Amygdala (tissue), 56 donors: ENCODE measurements around the gene FBXL17.

Experiments used
- DNase-seq, 56 donors: peaks; one replicate each; lab custom pipeline; 2025; lab: John Stamatoyannopoulos, UW

The FBXL17 gene

DNA sequence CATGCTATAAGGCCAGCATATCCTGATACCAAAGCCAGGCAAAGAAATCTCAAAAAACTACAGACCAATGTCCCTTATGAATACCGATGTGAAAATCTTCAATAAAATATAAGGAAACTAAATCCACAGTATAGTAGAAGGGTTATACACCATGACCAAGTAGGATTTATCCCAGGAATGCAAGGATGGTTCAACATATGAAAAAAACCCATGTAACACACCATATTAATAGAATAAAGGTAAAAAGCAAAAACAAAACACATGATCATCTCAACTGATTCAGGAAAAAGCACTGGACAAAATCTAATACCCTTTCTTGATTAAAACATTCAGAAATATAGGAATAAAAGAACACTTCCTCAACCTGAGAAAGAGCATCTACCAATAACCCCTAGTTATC, 6.1 kb downstream of the FBXL17 start:
- DNase-seq, result no peak

GRCh38 chr5:108373426-108373825, 8.5 kb downstream of the FBXL17 start:
- DNase-seq, result no peak

- no peak for DNase-seq
Observed at GRCh38 chr5:108372369-108372768, 9.5 kb downstream of the FBXL17 start.

GRCh38 chr5:108371263-108371662, 10.6 kb downstream of the FBXL17 start:
- DNase-seq, result no peak

GRCh38 chr5:108369167-108369566, 12.7 kb downstream of the FBXL17 start:
- DNase-seq, result no peak

DNA sequence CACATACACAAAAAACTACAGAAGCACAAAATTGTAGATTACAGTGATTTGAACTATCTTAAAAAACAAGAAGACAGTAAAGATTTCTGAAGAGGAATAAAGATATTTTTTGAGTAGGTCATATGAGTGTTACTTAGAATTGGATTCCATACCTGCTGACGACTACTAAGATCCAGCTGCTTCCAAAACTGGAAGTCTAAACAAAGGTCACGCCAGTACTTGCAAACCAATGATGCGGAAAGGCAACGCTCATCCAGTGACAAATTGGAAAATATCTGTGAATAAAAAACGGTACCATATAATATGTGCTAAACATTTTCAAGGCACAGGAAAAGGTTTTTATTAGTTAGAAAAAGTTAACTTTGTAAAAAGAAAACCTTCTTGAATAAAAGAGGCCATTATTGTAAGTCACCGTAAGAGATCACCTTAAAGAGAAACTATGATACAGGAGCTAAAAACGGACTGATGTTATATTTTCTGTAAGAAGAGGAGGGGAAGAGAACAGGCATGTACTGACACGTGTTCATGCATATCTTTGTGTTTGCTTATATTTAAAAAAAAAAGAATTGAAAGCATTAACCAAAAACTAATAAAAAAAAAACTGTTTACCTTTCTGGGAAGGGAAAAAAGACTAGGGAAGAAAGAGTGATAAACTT, 14.1 kb downstream of the FBXL17 start:
- no peak for DNase-seq

DNA sequence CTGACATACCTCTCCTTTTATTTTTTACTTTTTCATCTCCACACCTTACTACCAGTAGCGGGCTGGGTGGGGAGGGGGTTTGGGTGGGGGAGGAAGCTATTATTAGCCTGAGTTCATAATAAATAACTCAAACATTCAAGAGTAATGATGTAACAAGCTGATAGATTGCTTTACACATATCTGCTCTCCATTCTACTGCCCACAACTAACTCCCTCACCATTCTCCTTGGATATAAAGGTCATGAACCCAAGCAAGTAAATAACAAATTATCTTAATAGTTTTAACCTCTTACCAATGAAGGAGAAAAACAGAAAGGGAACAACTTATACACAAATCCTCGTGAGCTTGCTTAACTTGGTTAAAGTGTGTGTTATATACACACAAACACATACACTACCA, 15.4 kb downstream of the FBXL17 start:
- no peak for DNase-seq

DNA sequence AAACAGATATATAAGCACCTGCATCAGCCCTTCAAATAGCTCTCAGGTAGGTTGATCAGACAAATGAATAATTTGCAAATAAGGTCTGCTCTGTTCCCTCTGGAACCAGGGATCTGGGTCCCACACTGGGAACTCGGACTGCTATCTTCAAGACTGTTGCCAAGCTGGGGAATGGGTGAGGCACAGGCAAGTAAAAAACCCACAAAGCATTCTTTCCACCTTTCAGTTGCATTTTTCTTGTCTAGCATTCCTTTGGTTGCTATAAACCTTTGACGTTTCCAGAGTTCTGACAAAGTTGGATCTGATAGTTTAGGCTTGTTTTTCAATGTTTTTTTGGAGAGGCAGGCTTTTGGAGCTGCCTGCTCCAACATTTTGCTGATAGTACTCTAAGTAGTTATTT, 20.1 kb downstream of the FBXL17 start:
- DNase-seq, result no peak

- DNase-seq, result no peak
Observed at GRCh38 chr5:108361239-108361638, 20.7 kb downstream of the FBXL17 start.

GRCh38 chr5:108360280-108360679, 21.6 kb downstream of the FBXL17 start:
- DNase-seq, result no peak

- DNase-seq, result no peak
Observed at GRCh38 chr5:108356286-108356685, 25.6 kb downstream of the FBXL17 start.

DNA sequence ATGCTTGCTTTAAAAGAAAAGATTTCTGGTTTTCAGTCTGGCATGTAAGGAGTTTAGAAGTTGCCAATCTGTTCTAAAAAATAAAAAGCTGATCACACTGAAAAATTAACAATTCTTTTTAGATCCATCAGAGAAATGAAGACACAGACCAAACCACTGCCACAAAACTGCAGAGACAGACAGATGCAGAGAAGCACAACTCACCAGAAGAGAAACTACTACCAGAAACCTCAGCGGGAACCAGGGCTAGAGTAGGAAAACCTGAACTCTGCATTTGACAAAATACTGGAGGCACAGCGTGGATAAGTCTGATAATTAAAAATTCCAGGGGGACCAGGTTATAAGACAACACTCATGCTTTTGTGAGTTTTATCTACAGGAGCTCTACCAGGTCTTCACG, 28.8 kb downstream of the FBXL17 start:
- no peak for DNase-seq

- peak in 1 of 56 donors; percentile 60 for DNase-seq
Observed at GRCh38 chr5:108345541-108346171, 36.2 kb downstream of the FBXL17 start.

- DNase-seq, result no peak
Observed at GRCh38 chr5:108344103-108344822, 37.6 kb downstream of the FBXL17 start.

GRCh38 chr5:108341866-108342265, 40.0 kb downstream of the FBXL17 start:
- DNase-seq, result no peak

DNA sequence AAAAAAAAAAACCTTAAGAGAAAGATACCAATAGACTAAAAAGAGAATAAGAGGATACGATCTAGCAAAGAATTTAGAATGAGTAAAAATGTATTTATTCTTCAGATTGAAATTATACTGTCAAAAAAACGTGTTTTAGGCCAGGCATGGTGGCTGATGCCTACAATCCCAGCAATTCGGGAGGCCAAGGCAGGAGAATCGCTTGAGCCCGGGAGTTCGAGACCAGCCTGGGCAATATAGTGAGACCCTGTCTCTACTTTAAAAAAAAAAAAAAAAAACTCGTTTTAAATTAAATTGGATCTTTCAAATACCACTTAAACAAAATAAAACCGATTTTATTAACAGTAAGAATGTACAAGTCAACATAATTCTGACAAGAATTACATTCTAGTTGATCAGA, 41.8 kb downstream of the FBXL17 start:
- no peak for DNase-seq

GRCh38 chr5:108339220-108339619, 42.7 kb downstream of the FBXL17 start:
- no peak for DNase-seq

DNA sequence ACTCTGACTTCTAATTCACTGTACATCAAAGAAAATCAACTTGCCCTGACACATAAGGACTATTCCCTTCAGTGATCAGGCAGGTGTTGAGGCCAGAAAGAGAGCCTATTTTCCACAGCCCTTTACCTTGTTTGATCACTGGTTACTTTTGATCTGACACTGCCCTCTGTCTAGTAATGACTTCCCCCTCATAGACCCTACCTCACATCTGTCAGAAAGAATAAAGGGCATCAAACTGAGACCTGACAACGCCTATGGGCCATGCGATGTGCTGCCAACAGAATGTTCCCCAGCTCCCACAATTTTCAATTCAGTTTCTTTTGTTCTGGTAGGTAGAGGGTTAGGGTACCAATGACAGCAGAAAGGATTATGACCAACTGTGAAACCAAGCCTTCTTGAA, 47.7 kb downstream of the FBXL17 start:
- DNase-seq, result no peak

DNA sequence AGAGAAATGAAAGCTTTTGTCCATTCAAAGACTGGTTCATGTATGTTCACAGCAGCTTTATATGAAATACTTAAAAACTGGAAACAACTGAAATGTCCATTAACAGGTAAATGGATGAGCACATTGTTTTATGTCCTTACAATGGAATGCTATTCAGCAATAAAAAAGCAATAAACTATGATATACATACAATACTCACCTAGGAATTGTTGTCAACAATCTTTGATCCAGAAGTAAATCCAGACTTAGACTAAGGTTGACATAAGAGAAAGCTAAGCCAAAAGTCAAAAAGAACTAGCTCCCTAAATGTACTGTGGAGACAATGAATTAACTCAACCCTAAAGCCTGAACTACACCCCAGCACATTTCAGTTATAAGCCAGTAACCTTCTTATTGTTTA, 54.9 kb downstream of the FBXL17 start:
- DNase-seq, result no peak

- no peak for DNase-seq
Observed at GRCh38 chr5:108324886-108325285, 57.0 kb downstream of the FBXL17 start.

DNA sequence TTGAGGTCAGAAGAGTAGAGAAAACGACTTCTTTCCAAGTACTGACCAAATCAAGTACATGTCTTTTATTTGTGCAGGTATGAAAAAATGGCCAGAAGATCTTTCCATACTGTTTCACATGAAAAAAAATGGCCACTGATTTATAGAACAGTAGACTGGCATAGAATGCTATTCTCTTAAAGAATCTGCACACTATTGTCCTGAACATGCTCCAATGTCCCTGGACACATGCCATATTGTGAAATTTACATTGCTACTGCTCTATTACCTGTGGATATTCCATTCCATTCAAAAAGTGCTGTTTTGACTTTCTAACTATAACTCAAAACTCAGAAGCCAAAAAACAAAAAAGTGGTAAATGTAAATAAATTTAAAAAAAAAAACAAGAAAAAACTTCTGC, 60.6 kb downstream of the FBXL17 start:
- DNase-seq, result no peak

DNA sequence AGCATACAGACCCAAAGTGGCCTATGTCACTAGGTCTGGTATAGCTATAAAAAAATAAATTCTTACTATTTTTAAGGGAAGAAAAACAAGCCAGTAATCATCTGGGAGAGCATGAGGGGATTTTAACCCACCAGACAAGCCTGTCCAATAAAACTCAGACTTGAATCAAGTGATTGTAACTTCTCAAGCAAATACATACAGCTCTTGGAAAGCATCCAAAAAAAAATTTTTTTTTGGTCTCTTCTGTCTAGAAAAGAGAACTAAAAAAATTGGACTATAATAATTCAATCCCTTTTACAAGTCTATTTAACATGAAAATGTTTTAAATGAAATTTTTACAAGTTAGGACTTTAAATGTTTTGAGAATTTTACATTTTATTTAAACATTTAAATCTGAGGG, 61.7 kb downstream of the FBXL17 start:
- DNase-seq, result no peak
